Gastrocnemius medialis (tissue), 4 donors: ENCODE measurements around the gene FAM163B.

ENCODE experiments used
- POLR2A ChIP-seq, 2 donors: fragments of 450-650 bp; IDR thresholded peaks; one replicate each; pipeline ENCODE4 v1.6.1; 2017; ENCODE audit warnings: antibody characterized with exemption in 2 of 2, mild to moderate bottlenecking in 2 of 2, moderate library complexity in 2 of 2
- TF ChIP-seq, protein P1 (sequence below), 5 experiments: fragments of 450-650 bp in 3 of 5; fragments of 200-600 bp in 2 of 5; sonication (generic) in 2 of 5; IDR thresholded peaks in 4 of 5; conservative IDR thresholded peaks in 1 of 5; 1 replicate in 4 of 5; 2 replicates in 1 of 5; pipeline ENCODE4 v1.5.1; 2016 to 2019; ENCODE audit warnings: antibody characterized with exemption in 5 of 5, mild to moderate bottlenecking in 3 of 5, moderate library complexity in 3 of 5

DNA sequence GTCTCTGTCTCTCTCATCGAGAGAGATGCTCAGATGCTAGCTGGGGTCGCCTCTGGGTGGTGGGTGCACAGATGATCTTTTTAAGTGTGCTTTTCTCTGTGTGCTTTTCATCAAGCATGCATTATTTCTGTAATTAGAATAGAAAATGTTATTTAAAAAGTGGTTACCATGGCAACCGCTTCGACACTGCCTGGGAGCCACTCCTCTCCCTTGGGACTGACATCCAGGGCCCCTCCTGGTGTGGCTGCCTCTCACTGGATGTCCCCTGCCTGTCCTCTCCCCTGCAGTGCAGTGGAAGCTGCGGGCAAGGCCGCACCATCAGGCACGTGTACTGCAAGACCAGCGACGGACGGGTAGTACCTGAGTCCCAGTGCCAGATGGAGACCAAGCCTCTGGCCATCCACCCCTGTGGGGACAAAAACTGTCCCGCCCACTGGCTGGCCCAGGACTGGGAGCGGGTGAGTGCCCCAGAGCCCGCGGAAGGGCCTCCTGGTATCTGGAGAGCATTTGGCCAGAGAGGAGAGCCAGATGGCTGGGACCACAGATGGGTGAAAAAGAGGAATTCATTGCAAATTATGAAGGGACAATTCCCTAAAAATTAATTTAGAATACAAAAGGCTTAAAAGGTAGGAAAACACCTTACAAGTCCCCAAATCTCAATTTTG is 39.9 kb downstream of the FAM163B start:
- no peak for TF ChIP-seq POLR2A (IDR thresholded peaks at IDR 0.05)
- TF ChIP-seq, protein P1, sequence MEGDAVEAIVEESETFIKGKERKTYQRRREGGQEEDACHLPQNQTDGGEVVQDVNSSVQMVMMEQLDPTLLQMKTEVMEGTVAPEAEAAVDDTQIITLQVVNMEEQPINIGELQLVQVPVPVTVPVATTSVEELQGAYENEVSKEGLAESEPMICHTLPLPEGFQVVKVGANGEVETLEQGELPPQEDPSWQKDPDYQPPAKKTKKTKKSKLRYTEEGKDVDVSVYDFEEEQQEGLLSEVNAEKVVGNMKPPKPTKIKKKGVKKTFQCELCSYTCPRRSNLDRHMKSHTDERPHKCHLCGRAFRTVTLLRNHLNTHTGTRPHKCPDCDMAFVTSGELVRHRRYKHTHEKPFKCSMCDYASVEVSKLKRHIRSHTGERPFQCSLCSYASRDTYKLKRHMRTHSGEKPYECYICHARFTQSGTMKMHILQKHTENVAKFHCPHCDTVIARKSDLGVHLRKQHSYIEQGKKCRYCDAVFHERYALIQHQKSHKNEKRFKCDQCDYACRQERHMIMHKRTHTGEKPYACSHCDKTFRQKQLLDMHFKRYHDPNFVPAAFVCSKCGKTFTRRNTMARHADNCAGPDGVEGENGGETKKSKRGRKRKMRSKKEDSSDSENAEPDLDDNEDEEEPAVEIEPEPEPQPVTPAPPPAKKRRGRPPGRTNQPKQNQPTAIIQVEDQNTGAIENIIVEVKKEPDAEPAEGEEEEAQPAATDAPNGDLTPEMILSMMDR (IDR thresholded peaks at IDR 0.05 in 4 of 5, conservative IDR thresholded peaks at IDR 0.05 in 1 of 5): no peak
